ES-I3 (cell line): ENCODE measurements around the gene ABCA2.

Experiments used
- H3K36me3 ChIP-seq: 2 replicates; pipeline ENCODE4 v1.6.1; 2013; ENCODE audit warnings: mild to moderate bottlenecking, low read length, control low read depth, moderate library complexity; ENCODE audit not compliant: insufficient read depth
- H3K4me1 ChIP-seq: 2 replicates; pipeline ENCODE4 v1.6.1; 2013; ENCODE audit warnings: mild to moderate bottlenecking, control low read depth, low read length; ENCODE audit not compliant: insufficient read depth
- H3K9ac ChIP-seq: 2 replicates; pipeline ENCODE4 v1.6.1; 2013; ENCODE audit warnings: low read depth, mild to moderate bottlenecking, low read length, moderate library complexity
- H3K9me3 ChIP-seq: 2 replicates; pipeline ENCODE4 v1.6.1; 2013; ENCODE audit warnings: mild to moderate bottlenecking, low read length, moderate library complexity; ENCODE audit not compliant: control insufficient read depth, insufficient read depth

The ABCA2 gene

DNA sequence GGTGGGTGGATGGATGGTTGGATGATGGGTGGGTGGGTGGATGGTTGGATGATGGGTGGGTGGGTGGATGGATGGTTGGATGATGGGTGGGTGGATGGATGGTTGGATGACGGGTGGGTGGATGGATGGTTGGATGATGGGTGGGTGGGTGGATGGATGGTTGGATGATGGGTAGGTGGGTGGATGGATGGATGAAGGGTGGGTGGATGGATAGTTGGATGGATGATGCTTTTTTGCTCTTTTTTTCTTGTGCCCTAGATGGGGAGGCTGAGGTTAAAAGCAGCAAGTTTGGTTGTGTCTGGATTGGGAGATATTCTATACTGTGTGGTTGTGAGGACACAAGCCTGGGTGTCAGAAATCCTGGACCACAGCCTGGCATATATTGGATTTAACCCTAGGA is 70.6 kb downstream of the ABCA2 start:
- Histone ChIP-seq H3K36me3 (no peaks in the 10 kb centered on the region), H3K4me1 (no peaks in the 10 kb centered on the region), H3K9me3 (no peaks in the 10 kb centered on the region), H3K9ac (no peak overlapping the region)
